Activated CD4-positive, alpha-beta T cell treated with anti-CD3 and anti-CD28 coated beads, Interleukin-2, amount 10 ng/mL, durations not matched to agents 24 days and 14 days (primary cell): ENCODE results near the gene SPRED2. TPM values are rescaled to one million over a fixed set of nuclear protein-coding genes. Genes with fewer than 3 reads are reported as not detected.

Source experiments
- total RNA-seq: library from RNA; stranded (reverse); gene quantifications from 2 replicates; pipeline ENCODE4 v1.2.3, GENCODE V29; 2022

The SPRED2 gene
- total RNA-seq, 1 donor from 2014 or later = 9.2 TPM

Other genes with a start within 250 kb of the SPRED2 start
- 298 TPM in 2 replicates for gene ACTR2, start 204.8 kb downstream of the SPRED2 start, total RNA-seq